T-helper 2 cell treated with Interferon-gamma antibody and Interleukin-4, amounts not matched to agents 100 ng/mL and 5 ng/mL, for 36 hours (primary cell): ENCODE data around the gene MPL. TPM values are rescaled to one million over a fixed set of nuclear protein-coding genes. Genes with fewer than 3 reads are reported as not detected.

Experiments used
- intact Hi-C: fragments of 100-400 bp; cut with micrococcal nuclease; formaldehyde crosslinking; loops from one replicate; pipeline ENCODE4 v1.15.1; 2023
- total RNA-seq: library from RNA; stranded (reverse); gene quantifications from 2 replicates; pipeline ENCODE4 v1.2.3, GENCODE V29; 2022

Gene MPL
- total RNA-seq, 1 donor from 2014 or later, result not detected

- intact Hi-C loops, result no loop called here
Measured at GRCh38 chr1:43305926-43306687, 31.5 kb upstream of the MPL start.

GRCh38 chr1:43306688-43307457 is 30.7 kb upstream of the MPL start:
- intact Hi-C loops, result no loop called here

GRCh38 chr1:43307458-43308158 is 30.0 kb upstream of the MPL start:
- intact Hi-C loops, result no loop called here

GRCh38 chr1:43308635-43309404 is 28.8 kb upstream of the MPL start:
- intact Hi-C loops, result no loop called here

GRCh38 chr1:43309405-43310025 is 28.1 kb upstream of the MPL start:
- intact Hi-C loops, result no loop called here

- intact Hi-C loops, result no loop called here
Measured at GRCh38 chr1:43311521-43311920, 26.1 kb upstream of the MPL start.

- intact Hi-C loops, result no loop called here
Measured at GRCh38 chr1:43312212-43312623, 25.4 kb upstream of the MPL start.

GRCh38 chr1:43312663-43313515 is 24.7 kb upstream of the MPL start:
- intact Hi-C loops, result no loop called here

- intact Hi-C loops, result no loop called here
Measured at GRCh38 chr1:43313771-43314170, 23.8 kb upstream of the MPL start.

GRCh38 chr1:43314233-43314632 is 23.4 kb upstream of the MPL start:
- intact Hi-C loops, result no loop called here

GRCh38 chr1:43315481-43315880 is 22.1 kb upstream of the MPL start:
- intact Hi-C loops, result no loop called here

- intact Hi-C loops, result no loop called here
Measured at GRCh38 chr1:43315963-43316737, 21.5 kb upstream of the MPL start.

- intact Hi-C loops, result no loop called here
Measured at GRCh38 chr1:43316738-43317520, 20.7 kb upstream of the MPL start.

GRCh38 chr1:43317817-43318471 is 19.7 kb upstream of the MPL start:
- intact Hi-C loops, result no loop called here

GRCh38 chr1:43318831-43319230 is 18.8 kb upstream of the MPL start:
- intact Hi-C loops, result no loop called here

GRCh38 chr1:43319288-43319687 is 18.3 kb upstream of the MPL start:
- intact Hi-C loops, result no loop called here

- intact Hi-C loops, result no loop called here
Measured at GRCh38 chr1:43319766-43320165, 17.9 kb upstream of the MPL start.

GRCh38 chr1:43321331-43321891 is 16.2 kb upstream of the MPL start:
- intact Hi-C loops, result no loop called here
